Erythroblast (primary cell): Measurements from ENCODE around the gene SARDH.
"Not testable (repeated sequence)": the region's sequence is repeated elsewhere in the genome, so short reads cannot be mapped to it uniquely, and the experiment has no call there.

Experiments
- DNase-seq, 2 experiments: peaks; one replicate each; lab custom pipeline; 2025; lab: John Stamatoyannopoulos, UW
- GATA1 ChIP-seq: IDR thresholded peaks from 2 replicates; pipeline ENCODE4 v1.6.1; 2011; ENCODE audit warnings: low read depth, mild to moderate bottlenecking, control low read depth, low read length, moderate library complexity
- POLR2A ChIP-seq: IDR thresholded peaks from 2 replicates; pipeline ENCODE4 v1.6.1; 2011; ENCODE audit warnings: mild to moderate bottlenecking, low read length

The SARDH gene

DNA sequence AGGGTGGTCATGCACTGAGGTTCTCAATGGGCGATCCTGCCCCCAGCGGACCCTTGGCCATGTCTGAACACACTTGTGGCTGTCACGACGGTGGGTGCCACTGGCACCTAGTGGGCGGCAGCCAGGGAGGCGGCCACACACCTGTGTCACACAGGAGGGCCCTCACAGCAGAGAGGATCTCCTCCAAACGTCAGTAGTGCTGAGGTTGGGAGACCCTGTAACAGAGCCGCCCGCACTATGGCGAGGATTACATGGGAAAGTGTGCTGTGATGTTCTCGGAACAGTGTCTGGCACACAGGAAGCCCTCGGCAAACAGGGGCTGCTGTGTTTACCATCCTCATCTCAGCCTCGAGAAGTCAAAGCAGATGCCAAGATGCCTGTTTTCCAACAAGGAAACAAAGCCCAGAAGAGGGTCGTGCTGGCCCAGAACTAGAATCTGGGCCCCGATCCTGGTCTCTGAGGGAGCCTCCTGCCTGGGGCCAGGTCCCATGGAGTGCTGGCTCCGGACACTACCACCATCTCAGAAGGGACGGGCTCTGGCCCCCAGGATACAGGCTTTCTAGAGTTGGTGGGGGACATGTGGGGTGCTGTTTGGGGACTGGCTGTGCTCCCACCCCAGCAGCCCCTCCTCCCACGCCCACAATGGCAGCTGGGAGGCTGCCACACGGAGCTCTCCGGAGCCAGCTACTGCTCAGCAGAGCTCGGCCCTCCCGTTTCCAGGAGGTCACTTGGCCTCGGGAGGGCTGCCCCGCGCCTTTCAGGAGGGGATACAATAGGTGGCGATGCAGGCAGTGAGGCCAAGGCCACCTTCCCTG is 53.8 kb downstream of the SARDH start:
- TF ChIP-seq GATA1 (no peak), POLR2A (no peak)
- no peak for DNase-seq

DNA sequence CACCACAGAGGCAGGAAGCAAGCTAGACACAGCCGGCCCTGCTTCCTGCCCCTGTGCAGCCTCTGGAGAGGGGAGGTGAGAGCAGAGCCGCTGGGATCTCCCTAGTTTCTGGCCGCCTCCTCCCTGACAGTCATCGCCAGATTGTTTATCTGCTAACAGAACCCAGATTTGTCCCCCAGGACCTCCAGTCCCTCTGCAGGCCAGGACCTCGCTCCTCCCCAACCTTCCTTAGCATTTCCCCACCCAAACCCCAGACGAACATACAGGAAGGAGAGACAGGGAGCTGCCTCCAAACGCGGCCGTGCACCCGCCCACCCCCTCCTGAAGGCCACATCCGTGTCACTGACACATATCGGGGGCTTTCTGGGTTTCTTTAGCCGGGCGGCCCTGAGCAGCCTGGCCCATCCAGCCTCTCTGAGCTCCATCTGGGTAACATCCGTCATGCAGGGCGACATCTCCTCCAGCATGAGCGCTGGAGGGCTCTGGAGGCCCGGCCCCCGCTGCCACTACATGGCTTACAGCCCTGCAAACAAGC is 54.5 kb downstream of the SARDH start:
- no peak for DNase-seq
- TF ChIP-seq POLR2A = no peak
- TF ChIP-seq GATA1 = no peak

DNA sequence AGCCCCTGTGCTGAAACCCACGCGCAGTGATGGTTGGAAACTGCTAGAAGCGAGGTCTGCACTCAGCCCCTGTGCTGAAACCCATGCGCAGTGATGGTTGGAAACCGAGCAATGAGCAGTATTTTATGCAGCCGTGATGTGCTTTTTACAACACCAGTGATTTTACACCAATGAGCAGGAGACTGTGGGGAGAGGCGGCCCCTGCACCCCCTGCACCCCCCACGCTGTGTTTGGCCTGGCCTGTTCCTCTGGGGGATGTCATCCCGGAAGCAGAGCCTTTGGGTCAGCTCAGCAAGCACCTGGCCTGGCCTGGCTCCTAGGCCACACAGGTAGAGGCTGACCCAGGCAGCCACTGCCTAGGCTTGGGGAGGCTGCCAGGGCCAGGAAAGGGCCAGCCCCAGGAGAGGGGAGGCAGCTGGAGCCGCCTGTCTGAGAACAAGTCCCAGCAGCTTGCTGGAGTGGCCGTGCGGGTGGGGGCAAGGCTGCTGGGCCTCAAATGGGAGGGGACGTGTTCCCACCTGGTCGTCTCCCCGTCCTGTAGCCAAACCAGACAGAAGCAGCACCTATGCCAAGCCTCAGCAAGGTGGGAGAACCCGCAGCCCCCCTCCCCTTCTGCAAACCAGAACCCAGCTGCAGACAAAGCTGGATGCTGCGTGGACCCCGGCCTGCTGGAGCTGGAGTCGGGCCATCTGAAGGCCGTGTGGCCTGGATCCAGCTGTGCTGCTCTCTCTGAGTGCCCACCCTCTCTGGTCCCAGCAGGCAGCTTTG is 55.1 kb downstream of the SARDH start:
- no peak for TF ChIP-seq POLR2A
- no peak for TF ChIP-seq GATA1
- DNase-seq = no peak

DNA sequence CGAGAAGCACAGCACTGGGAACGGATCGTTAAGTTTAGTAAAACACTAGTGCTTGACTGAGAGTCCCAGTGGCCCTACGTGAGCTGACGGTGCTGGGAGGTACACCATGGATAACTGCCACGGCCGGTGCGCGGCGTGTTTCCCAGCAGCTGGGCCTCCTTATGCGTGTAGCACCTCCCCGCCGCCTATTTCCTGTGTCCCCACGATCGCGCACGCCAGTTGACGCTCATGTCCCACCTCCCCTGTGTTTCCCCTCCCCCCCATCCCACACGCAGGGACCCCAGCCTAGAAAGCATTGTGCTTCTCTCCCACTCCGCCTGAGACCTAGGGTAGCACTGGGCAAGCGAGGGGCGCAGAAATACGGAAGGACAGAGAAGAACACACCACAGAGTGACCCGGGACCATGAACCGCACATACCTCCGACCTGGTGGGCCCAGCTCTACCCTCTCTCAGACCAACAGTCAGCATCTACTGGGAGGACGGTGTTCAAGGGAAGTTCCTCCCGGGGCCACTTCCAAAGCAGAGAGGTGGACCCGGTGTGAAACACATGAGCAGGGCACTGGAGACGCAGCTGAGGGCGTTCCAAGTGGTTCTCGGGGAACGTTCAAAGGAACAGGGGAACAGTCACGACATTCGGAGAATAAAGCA is 56.4 kb downstream of the SARDH start:
- DNase-seq = no peak
- TF ChIP-seq POLR2A (no peak), GATA1 (no peak)

- TF ChIP-seq POLR2A = no peak
- no peak for DNase-seq
Observed at GRCh38 chr9:133680976-133681657, 57.0 kb downstream of the SARDH start.

GRCh38 chr9:133680250-133680975 is 57.7 kb downstream of the SARDH start:
- TF ChIP-seq POLR2A (no peak), GATA1 (no peak)
- DNase-seq = no peak

GRCh38 chr9:133679466-133680061 is 58.6 kb downstream of the SARDH start:
- no peak for TF ChIP-seq POLR2A
- no peak for TF ChIP-seq GATA1
- no peak for DNase-seq

DNA sequence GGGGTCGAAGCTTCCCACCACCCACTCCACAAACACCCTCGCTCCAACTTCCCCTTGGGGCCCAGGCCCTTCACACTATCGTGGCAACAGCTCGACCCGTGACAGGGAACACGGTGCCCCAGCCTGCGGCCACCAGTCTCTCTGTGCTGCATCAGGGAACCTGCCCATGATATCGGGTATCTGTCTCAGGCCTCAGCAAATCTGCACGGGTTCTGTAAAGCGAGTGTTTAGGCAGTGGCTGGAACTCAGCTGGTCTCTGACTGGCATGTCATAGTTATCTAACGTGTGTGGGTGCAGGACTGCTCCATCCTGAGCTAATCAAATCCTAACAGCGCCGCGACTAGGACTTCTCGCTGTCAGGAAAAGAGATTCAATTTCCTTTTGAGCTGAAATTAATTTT is 59.1 kb downstream of the SARDH start:
- TF ChIP-seq POLR2A (no peak), GATA1 (no peak)
- no peak for DNase-seq

GRCh38 chr9:133677126-133678010 is 60.8 kb downstream of the SARDH start:
- DNase-seq = peak; percentile 11 to 56

DNA sequence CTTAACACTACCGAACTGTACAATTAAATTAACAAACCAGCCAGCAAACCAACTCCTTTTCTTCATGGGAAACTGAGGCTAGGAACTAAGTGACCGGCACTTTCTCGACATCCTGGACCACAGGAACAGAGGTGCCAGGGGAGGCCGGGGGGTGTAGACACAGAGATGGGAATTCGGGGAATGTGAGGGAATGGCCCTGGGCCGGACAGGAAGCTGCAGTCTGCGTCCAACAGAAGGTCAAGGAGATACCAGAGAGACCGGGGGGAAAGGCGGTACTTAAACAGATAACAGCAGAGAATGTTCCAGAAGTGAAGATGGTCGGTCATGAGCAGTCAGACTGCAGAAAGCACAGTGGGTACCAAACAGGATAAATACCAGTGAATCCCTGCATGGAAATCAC is 61.7 kb downstream of the SARDH start:
- TF ChIP-seq POLR2A (no peak), GATA1 (no peak)
- no peak for DNase-seq

More at GRCh38 chr9:133677126-133678010, 60.8 kb downstream of the SARDH start:
- TF ChIP-seq POLR2A = no peak
- TF ChIP-seq GATA1 = no peak

DNA sequence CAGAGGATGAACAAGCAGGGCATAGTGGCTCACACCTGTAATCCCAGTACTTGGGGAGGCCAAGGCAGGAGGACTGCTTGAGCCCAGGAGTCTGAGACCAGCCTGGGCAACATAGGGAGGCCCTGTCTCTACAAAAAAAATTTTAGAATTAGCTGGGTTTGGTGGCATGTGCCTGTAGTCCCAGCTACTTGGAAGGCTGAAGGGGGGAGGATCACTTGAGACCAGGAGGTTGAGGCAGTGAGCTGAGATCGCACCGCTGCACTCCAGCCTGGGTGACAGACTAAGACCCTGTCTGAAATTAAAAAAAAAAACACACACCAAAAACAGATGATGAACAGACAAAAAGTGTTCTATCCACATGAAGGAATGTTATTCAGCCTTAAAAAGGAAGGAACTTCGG is 62.4 kb downstream of the SARDH start:
- DNase-seq = not testable (repeated sequence)
